ENCODE measurements around the gene MRPS10. TPM values are rescaled to one million over a fixed set of nuclear protein-coding genes. Genes with fewer than 3 reads are reported as not detected.

MRPS10 gene
- total RNA-seq, 2 experiments from 2014 or later = 28.5 to 29.9 TPM

DNA sequence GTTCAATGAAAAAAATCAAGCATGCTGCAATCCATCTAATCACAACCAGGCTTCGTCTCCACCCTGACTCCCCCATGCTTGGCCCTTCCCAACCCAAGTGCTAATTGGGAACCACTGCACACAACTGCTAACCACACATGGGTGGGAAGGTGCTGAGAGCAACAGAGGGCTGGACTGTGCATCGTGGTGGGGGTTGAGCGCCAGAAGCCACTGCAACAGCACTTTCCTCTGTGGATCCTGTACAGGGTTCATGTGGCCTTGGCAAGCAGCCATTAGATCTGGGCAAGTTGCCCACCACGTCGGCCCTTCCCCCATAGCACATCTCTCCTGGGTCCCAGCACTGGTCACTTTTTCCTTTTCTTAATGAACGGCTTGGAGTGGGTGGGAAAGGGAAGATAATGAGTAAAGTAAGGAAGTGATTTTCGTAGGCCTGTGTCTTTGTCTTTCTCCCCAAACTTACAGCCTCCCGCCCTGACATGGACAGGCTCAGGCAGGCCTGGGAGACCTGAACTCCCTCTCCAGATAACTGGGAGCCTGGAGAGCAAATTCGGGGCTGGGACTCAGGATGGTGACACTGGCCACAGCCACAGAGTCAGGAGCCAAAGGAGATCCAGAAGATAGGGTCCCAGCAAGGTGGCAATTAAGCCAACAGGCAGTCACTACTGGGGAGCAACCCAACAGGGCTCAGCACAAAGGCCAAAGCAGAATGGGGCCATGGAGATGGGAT is 34.4 kb upstream of the MRPS10 start:
- Mint-ChIP-seq H3K27ac (no peak overlapping the region), H3K27me3 (no peaks in the 10 kb centered on the region), H3K36me3 (peaks cover 21% of the 10 kb centered on the region), H3K4me3 (no peak overlapping the region), H3K9me3 (no peaks in the 10 kb centered on the region), H3K4me1 (peaks cover 2% of the 10 kb centered on the region)
- ATAC-seq (ENCODE audit: low read depth) (no peak), DNase-seq (no peak)
- POLR2A ChIA-PET = no interaction called here

DNA sequence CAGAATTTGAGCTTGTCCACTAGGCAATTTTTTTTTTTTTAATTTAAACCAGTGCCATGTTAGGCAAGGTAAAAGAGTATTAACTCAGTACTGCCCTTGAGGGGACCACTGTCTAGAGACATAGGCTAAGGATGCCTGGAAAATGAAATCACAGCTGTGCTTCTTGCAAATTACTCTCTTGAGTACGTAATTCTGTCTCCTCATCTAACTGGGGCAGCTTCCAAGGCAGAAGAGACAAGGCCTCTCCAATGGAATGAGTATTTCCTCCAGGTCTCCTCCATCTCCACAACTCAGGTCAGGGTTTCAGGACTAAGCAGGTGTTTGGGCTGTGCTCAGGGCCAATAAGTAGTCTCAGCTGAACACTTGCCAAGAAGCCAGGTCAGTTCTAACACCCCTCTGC is 33.8 kb upstream of the MRPS10 start:
- DNase-seq (no peak), ATAC-seq (ENCODE audit: low read depth) (no peak)
- Mint-ChIP-seq H3K27ac (no peak overlapping the region), H3K4me1 (peaks cover 2% of the 10 kb centered on the region), H3K9me3 (no peaks in the 10 kb centered on the region), H3K27me3 (no peaks in the 10 kb centered on the region), H3K4me3 (no peak overlapping the region), H3K36me3 (peaks cover 17% of the 10 kb centered on the region)
- POLR2A ChIA-PET = no interaction called here

DNA sequence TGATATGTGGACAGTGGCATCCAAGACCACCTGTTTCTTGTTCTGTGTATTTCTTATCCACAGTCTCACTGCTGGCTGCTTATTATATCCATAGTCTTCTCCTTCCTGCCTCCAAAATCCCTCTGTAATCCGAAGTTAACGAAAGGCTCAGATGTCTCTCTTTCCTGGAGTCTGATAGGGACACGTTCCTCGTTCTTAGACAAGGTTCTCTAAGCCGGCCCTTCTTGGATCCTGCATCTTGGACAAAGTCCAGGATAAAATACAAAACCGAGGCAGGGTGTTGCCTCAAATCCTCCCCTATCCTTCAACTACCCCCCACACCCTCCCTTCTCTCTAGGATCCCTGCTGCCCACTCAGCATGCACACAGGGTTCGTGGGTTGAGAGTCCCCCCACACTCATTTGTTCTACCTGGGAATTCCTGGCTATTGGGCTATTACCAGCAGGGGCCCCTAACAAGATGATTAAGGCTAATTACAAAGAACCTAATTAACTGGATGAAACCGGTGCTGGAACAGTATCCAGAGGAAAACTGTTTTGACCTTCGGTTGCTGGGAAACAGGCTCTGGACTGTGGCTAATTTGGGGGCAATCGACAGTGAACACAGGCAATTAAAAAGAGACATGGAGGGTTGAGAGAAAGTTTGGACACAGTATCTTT is 32.7 kb upstream of the MRPS10 start:
- Mint-ChIP-seq H3K4me1 (peaks cover 2% of the 10 kb centered on the region), H3K4me3 (no peak overlapping the region)

DNA sequence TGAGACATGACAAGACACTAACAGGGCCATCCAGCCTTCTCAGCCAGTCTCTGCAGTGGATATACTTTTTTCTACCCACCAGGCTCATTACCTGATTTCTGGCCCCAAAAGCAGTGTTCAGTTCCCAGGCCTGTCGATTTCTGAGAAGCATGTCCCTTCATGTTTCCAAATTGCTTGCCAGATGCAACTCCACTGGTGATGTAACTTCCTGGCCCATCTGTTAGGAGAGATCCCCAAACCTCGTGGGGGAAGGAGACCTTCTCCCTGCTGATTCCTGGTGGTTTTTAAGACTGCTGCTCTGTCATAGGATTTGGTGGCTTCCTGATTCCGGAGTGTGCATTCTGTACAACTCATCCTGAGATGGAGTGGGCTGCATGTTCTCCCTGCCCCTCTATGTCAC is 31.6 kb upstream of the MRPS10 start:
- H3K4me1 Mint-ChIP-seq = peaks cover 2% of the 10 kb centered on the region
- no peak for ATAC-seq (ENCODE audit: low read depth)
- POLR2A ChIA-PET = no interaction called here
- H3K4me3 Mint-ChIP-seq = no peak overlapping the region
- no peak overlapping the region for H3K27ac Mint-ChIP-seq
- H3K9me3 Mint-ChIP-seq = no peaks in the 10 kb centered on the region
- H3K27me3 Mint-ChIP-seq = no peaks in the 10 kb centered on the region
- H3K36me3 Mint-ChIP-seq = peaks cover 16% of the 10 kb centered on the region
- DNase-seq = no peak

More for the DNA sequence above, 32.7 kb upstream of the MRPS10 start:
- Mint-ChIP-seq H3K36me3 (peaks cover 15% of the 10 kb centered on the region), H3K9me3 (no peaks in the 10 kb centered on the region), H3K27ac (no peak overlapping the region), H3K27me3 (no peaks in the 10 kb centered on the region)
- ATAC-seq (ENCODE audit: low read depth) (no peak), DNase-seq (no peak)
- POLR2A ChIA-PET = no interaction called here

DNA sequence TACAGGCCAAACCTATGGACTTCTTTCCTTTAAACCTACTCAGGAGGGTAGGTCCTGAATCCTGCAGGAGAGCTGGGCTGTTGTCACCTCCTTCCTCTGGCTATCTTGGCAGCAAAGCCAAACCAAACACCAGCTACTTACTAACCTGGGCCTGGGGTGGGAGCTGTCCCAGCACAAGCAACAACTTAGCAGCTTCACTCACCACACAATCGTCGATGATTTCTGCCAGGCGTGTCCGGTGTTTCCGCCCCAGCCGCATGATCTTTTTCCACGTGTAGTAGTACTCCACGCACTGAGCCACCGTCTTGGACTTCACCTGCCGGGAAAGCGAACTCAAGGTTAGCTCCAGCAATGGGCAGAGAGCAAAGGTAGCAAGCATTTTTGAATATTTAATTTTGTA is 25.4 kb upstream of the MRPS10 start:
- H3K4me3 Mint-ChIP-seq = no peak overlapping the region
- POLR2A ChIA-PET = no interaction called here
- no peaks in the 10 kb centered on the region for H3K27me3 Mint-ChIP-seq
- H3K27ac Mint-ChIP-seq = no peak overlapping the region
- no peaks in the 10 kb centered on the region for H3K4me1 Mint-ChIP-seq
- ATAC-seq (ENCODE audit: low read depth) (no peak), DNase-seq (no peak)
- peaks cover 21% of the 10 kb centered on the region for H3K36me3 Mint-ChIP-seq
- H3K9me3 Mint-ChIP-seq = no peaks in the 10 kb centered on the region

DNA sequence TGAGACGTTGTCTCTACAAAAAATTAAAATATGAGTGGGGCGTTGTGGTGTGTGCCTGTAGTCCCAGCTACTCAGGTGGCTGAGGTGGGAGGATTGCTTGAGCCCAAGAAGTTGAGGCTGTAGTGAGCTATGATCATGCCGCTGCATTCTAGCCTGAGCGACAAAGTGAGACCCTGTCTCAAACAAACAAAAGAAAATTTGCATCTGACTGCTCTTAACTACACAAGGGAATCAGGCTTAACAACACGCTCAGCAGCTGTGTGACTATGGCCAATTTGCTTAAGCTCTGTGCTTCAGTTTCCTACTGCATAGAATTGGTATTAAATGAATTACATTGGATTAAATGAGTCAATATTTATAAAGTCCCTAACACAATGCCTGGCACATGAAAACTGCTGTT is 24.3 kb upstream of the MRPS10 start:
- no peak for DNase-seq
- no peak overlapping the region for H3K27ac Mint-ChIP-seq
- peaks cover 21% of the 10 kb centered on the region for H3K36me3 Mint-ChIP-seq
- H3K4me1 Mint-ChIP-seq = no peaks in the 10 kb centered on the region
- POLR2A ChIA-PET = no interaction called here
- H3K27me3 Mint-ChIP-seq = no peaks in the 10 kb centered on the region
- no peak overlapping the region for H3K4me3 Mint-ChIP-seq
- no peak for ATAC-seq (ENCODE audit: low read depth)
- no peaks in the 10 kb centered on the region for H3K9me3 Mint-ChIP-seq

DNA sequence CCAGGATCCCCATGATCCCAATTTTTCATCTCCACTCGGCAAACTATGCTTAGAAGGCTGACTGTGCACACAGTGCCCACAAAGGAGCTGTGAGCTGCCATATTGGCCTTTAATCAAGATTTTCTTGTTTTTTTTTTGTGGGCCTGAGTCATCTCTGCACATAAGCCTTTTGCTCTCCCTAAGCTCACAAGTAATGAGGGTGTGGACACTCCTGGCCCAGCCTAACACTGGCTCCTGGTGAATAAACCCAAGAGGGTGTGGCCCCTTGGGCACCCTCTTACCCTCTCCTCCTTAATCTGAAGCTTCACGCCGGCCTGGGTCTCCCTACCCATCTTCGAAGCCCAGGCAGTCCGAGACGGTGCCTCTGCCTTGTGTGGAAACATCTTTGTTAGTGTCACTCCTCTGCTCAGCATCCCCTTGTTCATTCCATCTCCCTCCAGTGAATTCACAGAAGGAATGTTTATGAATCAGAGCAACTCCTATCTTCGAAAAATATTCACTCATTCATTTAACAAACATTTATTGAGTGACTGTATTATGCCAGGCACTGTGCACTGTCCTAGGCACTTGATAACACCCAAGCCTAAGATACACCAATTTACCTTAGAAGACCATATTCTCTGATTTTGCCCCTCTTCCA is 22.2 kb upstream of the MRPS10 start:
- no peak overlapping the region for H3K27ac Mint-ChIP-seq
- no peaks in the 10 kb centered on the region for H3K27me3 Mint-ChIP-seq
- H3K36me3 Mint-ChIP-seq = peaks cover 21% of the 10 kb centered on the region
- no peak overlapping the region for H3K4me3 Mint-ChIP-seq
- no peaks in the 10 kb centered on the region for H3K9me3 Mint-ChIP-seq
- no peak for DNase-seq
- POLR2A ChIA-PET = no interaction called here
- H3K4me1 Mint-ChIP-seq = no peaks in the 10 kb centered on the region
- ATAC-seq (ENCODE audit: low read depth) = no peak

DNA sequence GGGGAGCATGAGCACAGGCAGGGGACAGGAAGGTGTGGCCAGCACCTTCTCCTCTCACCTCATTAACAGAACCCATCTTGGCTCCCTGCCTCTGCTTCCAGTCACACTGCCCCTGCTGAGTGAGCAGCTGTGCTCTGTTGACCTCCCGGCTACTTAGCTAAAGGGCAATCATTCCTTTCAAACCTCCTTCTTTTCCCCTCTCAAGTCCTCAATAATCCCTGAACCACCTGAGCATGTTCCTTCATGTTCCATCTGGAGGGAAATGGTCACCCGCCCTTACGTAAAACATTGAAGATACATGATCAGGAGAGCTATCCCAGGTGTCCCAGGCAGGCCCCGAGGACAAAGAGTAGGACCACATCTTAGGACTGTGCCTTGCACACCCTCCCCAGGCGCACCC is 21.7 kb upstream of the MRPS10 start:
- Mint-ChIP-seq H3K9me3 (no peaks in the 10 kb centered on the region), H3K27me3 (no peaks in the 10 kb centered on the region)

DNA sequence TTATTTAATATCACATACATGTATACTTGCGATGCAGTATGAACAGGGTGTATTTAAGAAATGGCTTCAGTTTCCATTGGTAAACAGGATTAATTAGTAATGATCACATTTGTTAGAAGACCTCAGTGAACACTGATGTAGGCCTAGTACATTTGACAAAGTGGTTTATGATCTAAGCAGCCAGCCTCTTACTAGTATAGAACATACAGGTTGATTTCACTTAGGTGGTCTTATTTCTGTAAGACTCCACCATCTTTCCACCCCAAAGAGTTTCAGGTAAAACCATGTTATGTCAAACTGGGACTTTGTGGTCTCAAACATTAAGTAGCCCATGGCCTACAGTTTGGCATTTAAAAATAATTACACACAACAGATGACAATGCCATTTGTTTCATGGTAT is 20.2 kb upstream of the MRPS10 start:
- H3K27me3 Mint-ChIP-seq = no peaks in the 10 kb centered on the region
- POLR2A ChIA-PET = no interaction called here
- ATAC-seq (ENCODE audit: low read depth) (no peak), DNase-seq (no peak)
- H3K4me1 Mint-ChIP-seq = no peaks in the 10 kb centered on the region
- peaks cover 20% of the 10 kb centered on the region for H3K36me3 Mint-ChIP-seq
- no peak overlapping the region for H3K4me3 Mint-ChIP-seq
- H3K9me3 Mint-ChIP-seq = no peaks in the 10 kb centered on the region
- no peak overlapping the region for H3K27ac Mint-ChIP-seq

More for the DNA sequence above, 21.7 kb upstream of the MRPS10 start:
- POLR2A ChIA-PET = no interaction called here
- H3K4me3 Mint-ChIP-seq = no peak overlapping the region
- no peak overlapping the region for H3K27ac Mint-ChIP-seq
- H3K36me3 Mint-ChIP-seq = peaks cover 21% of the 10 kb centered on the region
- no peaks in the 10 kb centered on the region for H3K4me1 Mint-ChIP-seq
- DNase-seq = no peak
- no peak for ATAC-seq (ENCODE audit: low read depth)

DNA sequence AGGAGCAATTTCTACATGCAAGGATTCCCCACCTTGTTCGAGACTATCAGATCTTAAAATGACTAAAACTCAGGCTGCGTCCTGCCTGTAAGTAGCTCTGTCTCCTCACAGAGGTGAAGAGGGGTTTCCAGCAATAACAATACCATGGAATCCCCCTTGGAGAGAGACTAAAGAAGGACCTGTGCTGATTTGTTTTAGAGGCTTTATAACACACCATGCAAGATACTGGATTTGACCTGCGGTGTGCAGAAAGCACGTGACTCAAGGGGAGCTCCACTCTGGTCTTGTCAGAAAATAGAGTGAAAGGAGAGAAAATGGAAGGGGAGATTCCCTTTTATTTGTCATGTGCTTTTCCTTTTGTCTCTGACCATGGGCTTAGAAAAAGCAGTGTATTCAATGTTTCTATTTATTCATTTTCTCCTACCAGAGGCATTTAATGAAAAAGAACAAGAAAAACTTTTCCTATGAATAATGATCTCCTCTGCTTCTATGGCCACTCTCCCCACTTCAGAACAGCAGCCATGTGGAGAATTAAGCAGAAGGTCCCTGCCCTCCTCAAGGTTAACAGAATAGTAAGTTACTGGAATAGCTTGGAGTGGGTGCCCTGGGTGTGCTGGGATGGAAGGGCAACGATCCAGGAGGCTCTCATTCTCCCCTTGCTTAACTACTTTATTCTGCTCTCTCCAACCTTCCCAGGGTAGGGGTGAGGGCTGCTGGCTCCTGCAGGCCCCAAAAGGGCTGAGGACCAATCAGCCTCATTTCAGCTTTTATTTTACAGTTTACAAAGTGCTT is 19.2 kb upstream of the MRPS10 start:
- no peaks in the 10 kb centered on the region for H3K4me1 Mint-ChIP-seq
- H3K36me3 Mint-ChIP-seq = peaks cover 21% of the 10 kb centered on the region
- no peak for ATAC-seq (ENCODE audit: low read depth)

DNA sequence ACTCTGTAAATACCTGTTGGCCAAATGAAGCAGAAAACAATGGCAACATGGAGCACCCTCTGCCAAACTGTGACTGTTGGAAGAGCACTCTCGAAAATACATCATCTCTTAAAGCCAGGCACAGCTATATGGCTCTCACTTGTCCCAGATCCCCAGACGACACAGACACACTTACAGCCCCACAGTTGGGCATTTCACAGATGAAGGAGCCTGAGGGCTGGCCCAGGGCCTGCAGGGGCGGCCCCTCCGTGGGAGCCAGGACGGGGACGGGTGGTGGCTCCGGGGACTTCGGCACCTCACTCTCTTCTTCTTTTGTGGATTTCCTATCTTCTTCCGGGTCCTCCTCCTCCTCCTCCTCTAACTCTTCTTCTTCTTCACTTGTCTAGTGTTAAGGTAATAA is 18.4 kb upstream of the MRPS10 start:
- Mint-ChIP-seq H3K36me3 (peaks cover 21% of the 10 kb centered on the region), H3K27ac (no peak overlapping the region), H3K4me1 (no peaks in the 10 kb centered on the region), H3K9me3 (no peaks in the 10 kb centered on the region), H3K27me3 (no peaks in the 10 kb centered on the region), H3K4me3 (no peak overlapping the region)
- ATAC-seq (ENCODE audit: low read depth) (no peak), DNase-seq (no peak)
- POLR2A ChIA-PET = interaction anchor here (0.7 kb wide), 1 partner anchor 782 kb away, joined by 4 read pairs; no protein-coding TSS in a partner anchor

More for the DNA sequence above, 19.2 kb upstream of the MRPS10 start:
- POLR2A ChIA-PET = no interaction called here
- Mint-ChIP-seq H3K27me3 (no peaks in the 10 kb centered on the region), H3K27ac (no peak overlapping the region), H3K9me3 (no peaks in the 10 kb centered on the region), H3K4me3 (no peak overlapping the region)
- DNase-seq = no peak

DNA sequence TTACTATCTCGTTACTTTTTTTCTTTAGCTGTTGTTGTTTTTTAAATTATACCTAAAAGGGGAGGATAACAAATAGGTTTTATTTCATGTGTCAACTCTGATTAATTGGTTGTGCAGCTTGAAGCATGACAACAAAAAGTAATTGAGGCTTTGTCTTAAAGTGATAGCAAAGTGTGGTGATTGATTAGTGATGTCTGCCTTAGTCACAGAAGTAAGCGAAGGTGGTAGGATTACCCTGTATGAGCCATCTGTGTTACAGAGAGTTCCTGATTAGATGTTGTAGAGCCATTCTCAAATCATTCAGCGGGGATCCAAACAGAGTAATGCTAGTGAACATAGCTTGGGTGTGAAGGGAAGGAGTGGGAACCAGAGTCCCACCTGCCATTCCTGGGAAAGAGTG is 14.4 kb upstream of the MRPS10 start:
- no peaks in the 10 kb centered on the region for H3K9me3 Mint-ChIP-seq
- no peak overlapping the region for H3K4me3 Mint-ChIP-seq
- DNase-seq = no peak
- no peak overlapping the region for H3K27ac Mint-ChIP-seq
- no peak for ATAC-seq (ENCODE audit: low read depth)
- no peaks in the 10 kb centered on the region for H3K27me3 Mint-ChIP-seq
- H3K4me1 Mint-ChIP-seq = peaks cover 1% of the 10 kb centered on the region
- H3K36me3 Mint-ChIP-seq = peaks cover 5% of the 10 kb centered on the region
- POLR2A ChIA-PET = no interaction called here

Measured in activated naive CD8-positive, alpha-beta T cell treated with anti-CD3 and anti-CD28 coated beads, Interleukin-2, amount 10 ng/mL, durations not matched to agents 7 days and 5 days (primary cell).